Activated CD4-positive, CD25-positive, alpha-beta regulatory T cell treated with anti-CD3 and anti-CD28 coated beads, Interleukin-2, amount 50 U/mL, for 16 hours (primary cell): Measurements from ENCODE around the gene GRM4.

Experiments
- DNase-seq: peaks from one replicate; pipeline ENCODE4 v3.0.0-alpha.2; 2020; ENCODE audit warnings: low read depth, low spot score

GRM4 gene

GRCh38 chr6:34085453-34086170 lies 60.3 kb downstream of the GRM4 start:
- DNase-seq: no peak

DNA sequence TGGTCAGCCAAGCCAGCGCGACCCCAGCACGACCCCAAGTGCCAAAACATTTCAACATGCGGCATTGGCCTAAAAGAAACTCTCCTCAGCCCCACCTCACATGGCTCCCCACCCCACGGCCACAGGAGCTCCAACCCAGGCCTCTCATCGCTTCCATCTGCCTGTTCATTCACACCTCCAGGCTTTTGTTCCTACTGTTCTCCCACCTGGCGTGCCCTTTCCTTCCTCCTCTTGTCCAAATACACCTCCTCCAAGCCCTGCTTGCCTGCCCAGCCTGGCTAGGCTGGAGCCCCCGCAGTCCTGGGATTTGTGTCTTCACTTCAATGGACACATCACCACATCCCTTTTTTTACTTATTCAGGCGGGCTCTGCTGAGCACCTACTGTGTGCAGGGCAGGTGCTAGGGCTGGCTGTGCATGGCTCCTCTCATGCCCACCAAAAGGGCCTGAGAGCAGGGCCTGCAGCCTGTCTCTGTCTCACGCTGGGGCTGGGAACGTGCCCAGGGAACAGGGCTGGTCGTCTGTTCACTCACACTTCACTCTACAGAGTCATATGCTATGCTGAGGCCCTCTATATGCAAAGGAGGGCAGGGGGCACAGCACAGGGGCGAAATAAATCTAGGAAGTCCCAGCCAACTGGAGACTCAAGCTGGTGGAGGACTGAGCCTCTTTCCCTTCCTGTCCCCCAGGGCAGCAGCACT lies 61.1 kb downstream of the GRM4 start:
- DNase-seq: no peak

- no peak for DNase-seq
Observed at GRCh38 chr6:34082864-34083626, 62.8 kb downstream of the GRM4 start.

DNA sequence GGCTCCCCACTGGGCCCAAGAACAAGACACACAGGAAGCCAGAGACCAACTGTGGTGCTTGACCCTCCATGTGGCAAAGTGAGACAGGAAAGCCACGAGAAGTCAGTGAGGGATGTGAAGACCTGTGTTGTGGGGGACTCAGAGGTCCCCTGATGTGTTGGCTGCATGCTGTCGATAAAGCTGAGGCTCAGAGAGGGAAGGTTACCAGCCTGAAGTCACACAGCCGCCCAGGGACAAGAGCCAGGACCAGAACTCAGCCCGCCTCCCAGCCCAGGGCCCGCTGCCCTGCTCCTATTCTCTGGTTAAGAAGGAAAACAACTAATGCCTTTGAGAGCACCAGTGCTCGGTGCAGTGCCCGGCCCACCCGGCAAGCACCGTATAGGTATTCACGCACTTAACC lies 63.5 kb downstream of the GRM4 start:
- DNase-seq: no peak

DNA sequence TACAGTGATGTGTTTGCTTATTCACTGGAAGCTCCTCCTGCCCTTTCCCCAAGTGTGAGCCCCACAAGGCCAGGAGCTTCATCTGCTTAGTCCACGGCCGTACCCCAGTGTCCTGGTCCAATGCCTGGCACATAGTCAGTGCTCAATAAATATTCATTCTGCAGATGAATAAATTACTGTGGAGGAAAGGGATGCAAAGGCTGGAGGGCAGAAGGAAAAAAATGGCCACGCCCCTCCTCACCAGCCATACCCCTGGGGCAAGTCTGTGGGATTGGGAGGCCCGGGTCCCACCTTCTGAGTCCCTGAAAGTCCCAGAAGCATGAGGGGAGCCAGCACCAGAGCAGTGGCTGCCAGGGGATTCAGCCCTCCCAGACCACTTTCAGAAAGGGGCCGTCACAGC lies 65.5 kb downstream of the GRM4 start:
- no peak for DNase-seq

- DNase-seq: no peak
Observed at GRCh38 chr6:34079899-34080298, 66.0 kb downstream of the GRM4 start.

- DNase-seq: no peak
Observed at GRCh38 chr6:34075906-34076305, 70.0 kb downstream of the GRM4 start.

DNA sequence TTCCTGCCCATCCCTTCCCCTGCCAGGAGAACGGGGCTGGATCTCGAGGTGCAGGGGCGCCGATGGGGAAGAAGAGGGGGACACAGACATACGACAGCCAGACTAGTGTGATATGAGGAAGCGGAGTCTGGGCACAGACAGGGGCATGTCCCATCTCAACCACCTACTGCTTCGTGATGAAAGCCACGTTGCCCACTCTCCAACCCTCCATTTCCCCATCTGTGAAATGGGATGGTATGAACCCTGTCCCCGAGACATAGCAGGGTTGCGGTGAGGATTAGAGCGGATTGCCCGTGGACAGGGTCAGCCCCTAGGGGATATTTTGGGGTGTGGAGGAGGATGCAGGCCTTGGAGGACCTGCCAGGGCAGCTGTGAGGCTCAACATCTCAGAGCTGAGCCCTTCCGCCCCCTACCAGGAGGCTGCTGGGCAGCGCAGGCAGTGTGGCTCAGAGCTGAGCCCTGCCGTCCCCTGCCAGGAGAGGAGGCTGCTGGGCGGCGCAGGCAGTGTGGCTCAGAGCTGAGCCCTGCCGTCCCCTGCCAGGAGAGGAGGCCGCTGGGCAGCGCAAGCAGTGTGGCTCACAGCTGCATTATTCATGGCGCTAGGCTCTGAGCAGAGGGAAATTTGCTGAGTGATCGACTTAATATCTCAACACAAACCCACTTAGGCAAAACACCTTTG lies 71.7 kb downstream of the GRM4 start:
- no peak for DNase-seq

DNA sequence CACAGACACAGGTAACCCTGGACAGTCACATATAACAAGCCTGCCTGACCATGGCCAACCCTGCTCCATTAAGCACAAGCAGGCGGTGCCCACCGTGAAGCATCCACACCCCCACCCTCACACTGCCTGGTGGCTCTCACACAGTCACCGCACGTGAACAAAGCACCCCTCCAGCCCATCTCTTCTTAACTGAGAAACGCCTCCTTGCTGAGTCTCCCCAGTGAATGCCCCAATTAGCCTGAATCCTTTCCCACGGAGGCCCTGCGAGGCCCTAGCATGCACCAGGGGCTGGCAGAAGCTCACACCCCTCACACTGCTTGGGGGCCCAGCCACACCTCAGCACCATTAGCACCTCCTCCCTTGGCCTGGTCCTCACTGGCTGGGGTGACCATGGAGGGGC lies 72.3 kb downstream of the GRM4 start:
- no peak for DNase-seq

DNA sequence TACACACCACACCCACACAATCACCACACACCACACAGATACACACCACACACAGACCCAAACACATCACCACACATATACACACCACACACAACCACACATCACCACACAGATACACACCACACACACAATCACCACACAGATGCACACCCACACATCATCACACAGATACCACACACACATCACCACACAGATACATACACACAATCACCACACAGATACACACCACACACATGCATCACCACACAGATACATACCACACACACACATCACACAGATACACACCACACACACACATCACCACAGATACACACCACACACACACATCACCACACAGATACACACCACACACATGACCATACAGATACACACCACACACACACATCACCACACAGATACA lies 73.2 kb downstream of the GRM4 start:
- no peak for DNase-seq

DNA sequence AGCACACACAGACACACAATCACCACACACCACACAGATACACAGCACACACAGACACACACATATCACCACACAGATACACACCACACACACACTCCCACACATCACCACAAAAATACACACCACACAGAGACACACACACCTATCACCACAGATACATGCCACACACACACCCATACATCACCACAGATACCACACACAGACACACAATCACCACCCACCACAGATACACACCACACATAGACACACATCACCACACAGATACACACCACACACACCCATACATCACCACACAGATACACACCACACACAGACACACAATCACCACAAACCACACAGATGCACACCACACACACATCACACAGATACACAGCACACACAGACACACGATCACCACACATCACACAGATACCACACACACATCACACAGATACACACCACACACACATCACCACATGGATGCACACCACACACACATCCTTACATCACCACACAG lies 74.0 kb downstream of the GRM4 start:
- no peak for DNase-seq

DNA sequence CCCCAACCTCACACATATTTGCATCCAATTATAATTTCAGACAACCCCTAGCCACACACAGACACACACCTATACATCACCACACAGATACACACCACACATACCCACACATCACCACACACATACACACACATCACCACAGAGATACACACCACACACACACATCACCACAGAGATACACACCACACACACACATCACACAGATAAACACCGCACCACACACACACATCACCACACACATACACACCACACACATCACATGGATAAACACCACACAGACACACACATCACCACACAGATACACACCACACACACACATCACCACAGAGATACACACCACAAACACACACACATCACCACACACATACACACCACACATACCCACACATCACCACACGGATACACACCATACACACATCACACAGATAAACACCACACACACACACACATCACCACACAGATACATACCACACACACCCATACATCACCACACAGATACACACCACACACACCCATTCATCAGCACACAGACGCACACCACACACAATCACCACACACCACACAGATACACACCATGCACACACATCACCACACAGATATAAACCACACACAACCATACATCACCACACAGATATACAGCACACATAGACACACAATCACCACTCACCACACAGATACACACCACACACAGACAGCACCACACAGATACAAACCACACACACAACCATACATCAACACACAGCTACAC lies 74.6 kb downstream of the GRM4 start:
- DNase-seq: no peak

DNA sequence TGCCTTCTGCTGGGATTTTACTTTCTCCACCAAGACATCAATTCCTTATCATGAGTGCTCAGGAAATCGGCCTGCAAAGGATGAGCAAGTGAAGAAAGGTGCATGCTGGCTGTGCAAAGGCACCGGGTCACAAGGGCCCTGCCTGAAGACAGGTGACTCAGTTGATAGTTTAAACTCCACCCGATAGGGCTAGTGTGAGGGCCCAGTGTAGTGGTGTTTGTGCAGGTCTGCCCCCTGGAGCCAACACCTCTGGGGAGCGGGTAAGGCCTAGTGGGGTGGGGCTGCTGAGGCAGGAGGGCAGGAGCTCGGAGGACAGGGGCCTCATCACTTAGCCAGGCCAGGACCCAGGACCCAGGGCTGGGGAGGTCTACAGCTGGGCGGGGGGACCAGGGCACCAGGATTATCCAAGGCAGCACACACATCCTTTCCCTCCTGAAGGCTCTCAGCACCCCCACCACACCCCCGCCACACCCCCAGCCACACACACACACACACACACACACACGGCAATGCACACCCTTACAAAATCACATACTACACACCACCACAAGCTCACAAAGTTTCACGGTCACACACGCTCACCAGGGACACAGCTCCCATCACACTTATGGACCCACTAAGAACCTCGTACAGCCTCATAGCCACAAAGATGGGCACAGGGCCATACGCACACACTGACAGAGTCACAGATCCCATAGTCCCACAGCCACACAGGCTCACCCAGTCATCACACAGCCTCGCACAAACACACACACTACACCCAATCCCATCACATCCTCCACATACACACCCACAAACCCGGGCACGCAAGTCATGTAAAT lies 75.4 kb downstream of the GRM4 start:
- no peak for DNase-seq

- DNase-seq: no peak
Observed at GRCh38 chr6:34068462-34069044, 77.3 kb downstream of the GRM4 start.

DNA sequence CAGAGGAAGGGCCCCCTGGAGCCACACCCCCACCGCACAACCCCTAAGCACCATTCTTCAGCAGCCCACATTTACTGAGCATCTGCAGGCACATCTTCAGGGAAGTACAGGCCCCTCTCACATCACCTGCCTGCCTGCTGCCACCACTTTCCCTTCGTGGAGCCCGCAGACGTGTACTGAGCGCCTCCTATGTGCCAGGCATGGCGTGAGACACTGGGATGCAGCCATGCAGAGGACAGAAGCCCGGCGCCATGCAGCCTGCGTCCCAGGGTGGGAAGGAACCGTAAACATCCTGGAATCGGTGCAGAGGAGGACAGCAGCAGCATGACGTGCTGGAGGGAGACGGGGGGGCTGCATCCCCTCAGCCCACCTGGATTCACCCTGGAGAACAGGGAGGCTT lies 78.1 kb downstream of the GRM4 start:
- DNase-seq: no peak

DNA sequence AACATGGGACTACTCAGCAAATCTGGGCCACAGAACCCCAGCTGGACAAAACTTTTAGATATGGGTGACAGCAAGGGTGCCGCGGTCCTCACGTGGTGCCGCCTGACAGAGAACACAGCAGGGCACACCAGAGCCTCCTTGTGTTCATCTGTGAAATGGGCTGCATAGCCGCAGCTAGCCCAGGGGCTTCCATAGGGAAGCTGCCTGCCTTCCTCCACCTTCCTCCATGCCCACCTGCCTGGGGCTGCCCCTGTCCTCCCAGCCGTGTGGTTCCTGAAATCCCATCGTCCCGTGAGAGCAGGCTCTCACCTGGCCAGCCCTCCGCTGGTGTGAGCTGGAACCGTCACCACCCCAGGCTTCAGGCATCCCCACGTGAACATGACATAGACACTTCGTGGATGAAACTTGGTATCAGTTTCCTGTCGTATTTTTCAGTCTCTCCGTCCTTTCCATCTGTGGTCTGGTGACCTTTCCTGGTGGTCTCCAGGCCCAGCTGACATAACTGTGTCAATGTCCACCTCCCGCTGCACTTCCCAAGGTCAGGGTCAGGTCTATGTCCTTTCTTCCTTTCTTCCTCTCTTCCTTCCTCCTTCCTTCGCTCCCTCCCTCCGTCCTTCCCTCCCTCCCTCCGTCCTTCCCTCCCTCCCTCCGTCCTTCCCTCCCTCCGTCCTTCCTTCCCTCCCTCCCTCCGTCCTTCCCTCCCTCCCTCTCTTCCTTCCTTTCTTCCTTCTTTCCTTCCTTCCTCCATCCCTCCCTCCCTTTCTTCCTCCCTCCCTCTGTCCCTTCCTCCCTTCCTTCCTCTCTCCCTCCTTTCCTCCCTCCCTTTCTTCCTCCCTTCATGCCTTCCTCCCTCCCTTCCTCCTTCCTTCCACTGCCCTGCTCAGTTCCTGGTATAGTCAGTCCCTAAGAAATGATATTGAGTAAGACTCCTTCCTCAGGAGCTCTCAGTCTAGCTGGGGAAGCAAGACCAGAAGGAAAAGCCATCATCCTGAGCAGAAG lies 78.8 kb downstream of the GRM4 start:
- no peak for DNase-seq

- no peak for DNase-seq
Observed at GRCh38 chr6:34066218-34066571, 79.7 kb downstream of the GRM4 start.

DNA sequence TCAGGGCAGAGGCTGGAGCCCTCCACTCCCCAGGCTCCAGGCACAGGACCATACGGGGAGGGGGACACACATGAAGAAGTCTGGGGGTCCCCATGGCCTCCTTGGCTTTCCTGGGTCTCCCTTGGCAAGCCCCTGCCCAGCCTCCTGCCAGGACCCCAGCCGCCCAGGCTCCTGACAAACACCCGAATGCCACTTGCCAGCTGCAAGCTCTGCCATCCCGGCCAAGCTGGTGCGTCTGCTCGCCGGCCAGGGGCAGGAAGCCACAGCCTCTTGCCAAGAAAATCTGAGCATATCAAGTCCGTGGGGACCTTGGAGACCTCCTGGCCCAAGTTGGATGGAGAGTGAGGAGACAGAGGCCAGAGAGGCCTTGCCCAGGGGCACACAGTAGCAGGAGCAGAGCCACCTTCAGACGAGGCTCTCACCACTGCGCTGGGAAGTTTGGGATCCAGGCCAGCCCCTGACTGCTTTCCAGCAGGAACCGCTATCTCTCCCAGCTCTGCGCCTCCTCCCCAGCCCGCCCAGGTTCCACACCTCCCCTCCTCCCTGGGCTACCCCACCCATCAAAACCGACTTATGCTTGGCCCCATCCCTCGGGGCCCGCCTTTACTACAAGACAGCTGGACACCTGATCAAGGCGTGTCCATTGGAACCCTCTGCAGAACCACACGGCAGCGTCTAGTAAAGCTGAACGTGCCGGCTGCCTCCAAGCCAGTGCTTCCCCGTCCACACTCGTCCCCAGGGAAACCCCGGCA lies 80.2 kb downstream of the GRM4 start:
- no peak for DNase-seq
